HuH-7.5 (cell line): ENCODE data around the gene CYB5B.

ENCODE experiments used
- DNase-seq: peaks from one replicate; pipeline ENCODE4 v3.0.0; 2011; ENCODE audit warnings: low spot score

CYB5B gene

GRCh38 chr16:69424053-69424934 is at the start of gene CYB5B:
Gene CYB5B (plus strand): TSS chr16:69424619. CDS start chr16:69424684, 65 bp downstream.
- peak; percentile 91 for DNase-seq

- no peak for DNase-seq
Observed at GRCh38 chr16:69376393-69377059, 47.9 kb upstream of the CYB5B start.

GRCh38 chr16:69378036-69378435 is 46.4 kb upstream of the CYB5B start:
- no peak for DNase-seq

GRCh38 chr16:69378760-69379159 is 45.7 kb upstream of the CYB5B start:
- no peak for DNase-seq

GRCh38 chr16:69381231-69381630 is 43.2 kb upstream of the CYB5B start:
- DNase-seq, result no peak

- DNase-seq, result no peak
Observed at GRCh38 chr16:69382421-69382820, 42.0 kb upstream of the CYB5B start.

GRCh38 chr16:69384974-69385373 is 39.4 kb upstream of the CYB5B start:
- no peak for DNase-seq

GRCh38 chr16:69386596-69386995 is 37.8 kb upstream of the CYB5B start:
- DNase-seq, result no peak

- no peak for DNase-seq
Observed at GRCh38 chr16:69393898-69394849, 30.2 kb upstream of the CYB5B start.

GRCh38 chr16:69395859-69396186 is 28.6 kb upstream of the CYB5B start:
- no peak for DNase-seq

GRCh38 chr16:69396187-69397061 is 28.0 kb upstream of the CYB5B start:
- DNase-seq, result peak; percentile 36

GRCh38 chr16:69397821-69398521 is 26.4 kb upstream of the CYB5B start:
- peak; percentile 31 for DNase-seq

- DNase-seq, result no peak
Observed at GRCh38 chr16:69399361-69399760, 25.1 kb upstream of the CYB5B start.

- DNase-seq, result no peak
Observed at GRCh38 chr16:69402439-69402838, 22.0 kb upstream of the CYB5B start.

- DNase-seq, result peak; percentile 26
Observed at GRCh38 chr16:69404275-69404805, 20.1 kb upstream of the CYB5B start.

- DNase-seq, result no peak
Observed at GRCh38 chr16:69405326-69405725, 19.1 kb upstream of the CYB5B start.

- DNase-seq, result no peak
Observed at GRCh38 chr16:69405757-69406156, 18.7 kb upstream of the CYB5B start.

GRCh38 chr16:69406780-69407331 is 17.6 kb upstream of the CYB5B start:
- DNase-seq, result no peak

GRCh38 chr16:69407702-69408323 is 16.6 kb upstream of the CYB5B start:
- DNase-seq, result no peak

- no peak for DNase-seq
Observed at GRCh38 chr16:69408475-69408874, 15.9 kb upstream of the CYB5B start.
